Activated T-cell treated with anti-CD3 and anti-CD28 coated beads, Interleukin-2, amount 50 U/mL, for 1 hour (primary cell): ENCODE results near the gene PODN.

Source experiments
- DNase-seq: peaks from one replicate; pipeline ENCODE4 v3.0.0-alpha.2; 2020

The PODN gene

DNA sequence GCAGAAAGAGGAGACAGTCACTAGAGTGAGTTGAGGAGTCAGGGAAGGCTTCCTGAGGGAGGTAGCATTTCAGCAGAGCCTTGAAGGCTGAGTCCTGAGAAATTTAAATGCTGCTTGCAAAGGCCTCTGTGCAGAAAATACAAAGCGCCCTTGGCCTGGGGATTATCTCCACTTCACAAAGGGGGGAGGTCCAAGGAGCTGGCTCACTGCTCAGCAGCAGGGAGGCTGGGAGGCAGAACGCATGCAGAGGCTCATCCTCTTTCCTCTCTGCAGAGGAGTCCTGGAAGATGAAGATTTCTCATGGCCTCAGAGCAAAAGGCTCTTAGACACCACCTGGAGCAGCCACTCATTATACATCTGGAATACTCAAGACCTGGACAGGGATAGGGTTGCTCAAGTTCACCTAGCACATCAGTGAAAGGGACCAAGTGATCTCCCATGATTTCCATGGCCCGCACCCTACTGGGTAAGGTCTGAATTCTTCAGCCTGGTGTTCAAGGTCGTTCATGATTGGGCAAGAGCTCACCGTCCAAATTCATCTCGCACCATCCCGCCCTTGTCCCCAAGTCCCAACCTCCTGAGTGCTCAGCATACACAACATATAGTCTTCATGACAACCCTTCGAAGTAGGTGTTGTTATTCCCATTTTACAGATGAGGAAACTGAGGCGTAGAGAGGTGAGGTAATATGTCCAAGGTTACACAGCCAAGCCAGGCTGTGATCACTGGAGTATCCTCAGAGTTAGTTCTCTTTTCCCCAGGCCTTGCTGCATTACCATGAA, 71.4 kb downstream of the PODN start:
- DNase-seq, result no peak

DNA sequence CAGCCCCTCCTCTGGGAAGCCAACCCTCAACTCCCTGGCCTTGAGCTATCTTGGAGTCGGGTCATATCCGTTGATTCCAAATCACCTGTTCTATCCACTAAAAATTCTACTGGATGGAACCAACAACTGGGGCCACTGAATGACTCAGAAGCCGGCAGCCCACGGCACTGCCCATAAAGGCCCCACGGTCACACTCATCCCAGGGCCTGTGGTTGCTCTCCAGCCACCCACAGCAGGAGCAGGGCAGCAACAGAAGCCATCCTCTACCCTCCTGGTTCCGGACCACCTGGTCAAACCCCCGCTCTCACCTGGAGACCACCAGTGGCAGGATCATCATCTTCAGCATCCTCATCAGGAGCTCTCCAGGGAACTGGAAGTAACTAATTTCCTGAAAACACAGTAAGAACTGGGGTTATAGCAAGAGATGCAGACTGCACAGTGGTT, 72.1 kb downstream of the PODN start:
- DNase-seq, result no peak
